Activated T-cell treated with anti-CD3 and anti-CD28 coated beads, Interleukin-2, amount 50 U/mL, for 48 hours (primary cell): ENCODE results near the gene TMEM233.
A peak's percentile ranks its signal among the peaks of the same experiment; 100 is the strongest.

Experiments used
- DNase-seq, 2 experiments: peaks; one replicate each; pipeline ENCODE4 v3.0.0-alpha.2; 2020

Gene TMEM233

DNA sequence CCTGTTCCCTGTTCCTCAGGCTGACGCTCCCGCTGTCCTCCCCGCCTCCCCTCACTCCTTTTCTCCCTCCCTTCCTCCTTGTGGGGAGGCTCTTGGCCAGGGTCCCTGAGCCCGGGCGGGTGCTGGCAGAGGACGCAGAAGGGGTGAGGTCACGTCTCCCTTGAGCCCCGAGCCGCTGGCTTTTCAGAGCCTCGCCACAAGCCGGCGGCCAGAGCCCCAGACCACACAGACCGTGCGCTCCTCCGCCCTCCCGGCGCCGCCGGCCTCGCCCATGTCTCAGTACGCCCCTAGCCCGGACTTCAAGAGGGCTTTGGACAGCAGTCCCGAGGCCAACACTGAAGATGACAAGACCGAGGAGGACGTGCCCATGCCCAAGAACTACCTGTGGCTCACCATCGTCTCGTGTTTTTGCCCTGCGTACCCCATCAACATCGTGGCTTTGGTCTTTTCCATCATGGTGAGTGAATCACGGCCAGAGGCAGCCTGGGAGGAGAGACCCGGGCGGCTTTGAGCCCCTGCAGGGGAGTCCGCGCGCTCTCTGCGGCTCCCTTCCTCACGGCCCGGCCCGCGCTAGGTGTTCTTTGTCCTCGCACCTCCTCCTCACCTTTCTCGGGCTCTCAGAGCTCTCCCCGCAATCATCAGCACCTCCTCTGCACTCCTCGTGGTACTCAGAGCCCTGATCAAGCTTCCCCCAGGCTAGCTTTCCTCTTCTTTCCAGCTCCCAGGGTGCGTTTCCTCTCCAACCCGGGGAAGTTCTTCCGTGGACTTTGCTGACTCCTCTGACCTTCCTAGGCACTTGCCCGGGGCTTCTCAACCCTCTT lies at the start of gene TMEM233:
Gene TMEM233, plus strand, starts transcription at position 197 of the 821 bp plus-strand sequence. Its CDS starts 75 bp downstream, at position 272.
- peak in 1 of 2 experiments; percentile 17 for DNase-seq

DNA sequence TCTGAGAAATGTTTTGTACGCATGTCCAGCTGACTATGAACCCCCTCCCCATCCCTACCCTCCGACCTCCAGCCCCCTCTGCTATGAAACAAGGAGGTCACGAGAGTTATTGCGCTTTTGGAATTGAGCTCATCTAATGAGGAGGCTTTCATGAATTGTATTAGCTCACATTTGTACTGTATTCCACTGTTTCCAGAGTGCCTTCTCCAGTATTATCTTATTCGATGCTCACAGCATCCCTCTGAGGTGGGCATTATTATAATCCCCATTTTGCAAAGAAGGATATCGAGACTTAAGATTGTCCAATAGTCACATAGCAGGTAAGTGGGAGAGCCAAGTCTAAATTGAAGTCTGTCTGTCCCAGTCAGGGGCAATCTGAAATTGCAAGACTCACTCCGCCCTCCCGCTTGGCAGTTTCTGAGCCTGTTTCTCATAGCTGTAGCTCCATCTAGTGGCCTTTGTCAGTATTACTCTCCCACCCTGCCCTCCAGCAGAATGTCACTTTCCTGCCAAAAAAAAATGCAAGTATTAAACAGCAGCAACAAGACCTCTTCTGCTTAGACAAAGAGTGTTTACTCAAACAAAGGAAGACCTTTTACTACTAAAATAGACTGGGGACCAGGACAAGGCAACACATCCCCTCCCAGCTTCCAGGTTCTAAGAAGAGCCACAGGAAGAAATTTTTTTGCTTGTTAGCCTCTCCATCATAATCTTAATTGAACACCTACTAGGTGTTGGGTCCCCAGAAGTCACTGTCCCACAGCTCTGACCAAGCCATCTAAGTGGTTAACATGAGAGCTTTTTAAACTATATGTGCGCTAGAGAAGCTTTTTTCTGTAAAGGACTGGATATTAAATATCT lies 48.6 kb upstream of the TMEM233 start:
- peak; percentile 53 to 65 for DNase-seq

DNA sequence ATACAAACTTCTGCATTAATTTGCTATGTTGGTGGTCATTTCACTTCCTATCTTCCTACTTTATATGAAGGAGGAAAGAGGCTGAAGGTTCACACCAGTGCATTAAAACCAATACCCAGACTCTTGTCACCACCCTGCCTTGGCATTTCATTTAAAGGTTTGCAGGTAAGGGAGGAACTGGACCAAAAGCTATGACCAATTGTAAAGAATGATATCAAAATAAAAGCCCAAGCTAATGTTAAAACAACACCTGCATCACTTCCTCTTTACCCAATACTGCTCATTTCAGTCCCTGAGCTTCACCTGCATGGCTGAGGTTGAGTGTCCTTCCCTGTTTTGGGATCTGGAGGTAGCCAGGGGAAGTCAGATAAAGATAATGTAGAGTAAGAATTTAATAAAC lies 47.2 kb upstream of the TMEM233 start:
- DNase-seq = no peak

- DNase-seq = no peak
These were observed 46.6 kb upstream of the TMEM233 start for GRCh38 chr12:119547001-119547400.

DNA sequence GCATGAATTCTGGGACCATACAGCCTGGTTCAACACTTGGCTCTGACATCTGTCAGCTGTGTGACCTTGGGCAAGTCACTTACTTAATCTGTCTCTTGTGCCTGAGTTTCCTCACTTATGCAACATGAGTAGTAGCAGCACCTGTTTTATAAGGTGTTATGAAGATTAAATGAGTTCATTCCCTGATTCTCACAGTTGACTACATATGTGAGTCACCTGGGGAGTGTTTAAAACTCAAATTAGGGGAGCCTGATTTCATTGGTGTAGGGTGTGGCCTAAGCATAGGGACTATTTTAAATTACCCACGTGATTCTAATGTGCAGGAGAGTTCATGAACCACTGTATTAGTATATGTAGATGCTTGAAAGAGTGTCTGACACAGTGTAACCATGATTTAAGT lies 36.7 kb upstream of the TMEM233 start:
- DNase-seq = no peak

GRCh38 chr12:119565404-119565803 lies 28.2 kb upstream of the TMEM233 start:
- DNase-seq = no peak

DNA sequence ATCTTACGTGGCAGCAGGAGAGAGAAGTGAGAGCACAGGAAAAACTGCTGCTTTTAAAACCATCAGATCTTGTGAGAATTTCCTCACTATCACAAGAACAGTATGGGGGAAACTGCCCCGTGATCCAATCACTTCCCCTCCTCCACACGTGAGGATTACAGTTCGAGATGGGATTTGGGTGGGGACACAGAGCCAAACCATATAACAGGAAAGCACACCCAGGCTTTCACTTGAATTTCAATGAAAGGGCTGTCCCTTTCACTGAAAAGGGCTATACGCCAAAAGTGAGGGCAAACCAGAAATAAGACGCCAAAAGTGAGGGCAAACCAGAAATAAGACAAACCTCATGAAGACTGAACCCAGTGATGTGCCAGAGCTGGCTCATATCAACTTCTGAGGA lies 22.8 kb upstream of the TMEM233 start:
- no peak for DNase-seq

DNA sequence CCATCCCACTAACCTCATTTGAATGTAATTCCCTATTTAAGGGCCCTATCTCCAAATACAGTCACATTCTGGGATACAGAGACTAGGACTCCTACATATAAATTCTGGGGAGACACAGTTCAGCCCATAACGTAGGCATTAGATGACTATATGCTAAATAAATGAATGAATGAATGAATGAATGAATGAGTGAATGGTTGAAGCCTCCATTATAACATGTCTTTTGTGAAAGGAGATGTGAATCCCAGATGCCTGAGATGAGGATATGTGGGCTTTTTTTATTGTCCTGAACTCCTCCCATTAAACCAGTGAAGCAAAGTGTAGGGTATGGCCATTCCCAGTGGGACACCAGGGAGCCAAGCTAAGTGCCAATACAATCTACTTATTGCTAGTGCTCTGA lies 20.5 kb upstream of the TMEM233 start:
- no peak for DNase-seq

DNA sequence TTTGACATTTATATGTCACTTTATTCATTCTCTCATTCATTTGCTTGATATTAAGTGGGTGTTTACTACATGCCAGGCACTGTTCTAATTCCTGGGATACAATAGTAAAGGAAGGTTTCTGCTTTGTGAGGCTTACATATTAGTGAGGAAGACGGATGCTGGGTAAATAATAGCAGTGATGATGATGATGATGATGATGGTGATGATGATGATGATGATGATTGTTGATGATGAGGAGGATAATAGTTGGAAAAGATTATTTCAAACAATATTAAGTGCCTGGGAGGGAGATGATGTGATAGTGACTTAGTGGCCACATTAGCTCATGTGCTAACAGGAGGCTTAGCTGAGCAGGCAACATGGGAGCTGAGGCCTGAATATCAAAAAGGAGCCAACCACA lies 19.3 kb upstream of the TMEM233 start:
- DNase-seq = no peak

DNA sequence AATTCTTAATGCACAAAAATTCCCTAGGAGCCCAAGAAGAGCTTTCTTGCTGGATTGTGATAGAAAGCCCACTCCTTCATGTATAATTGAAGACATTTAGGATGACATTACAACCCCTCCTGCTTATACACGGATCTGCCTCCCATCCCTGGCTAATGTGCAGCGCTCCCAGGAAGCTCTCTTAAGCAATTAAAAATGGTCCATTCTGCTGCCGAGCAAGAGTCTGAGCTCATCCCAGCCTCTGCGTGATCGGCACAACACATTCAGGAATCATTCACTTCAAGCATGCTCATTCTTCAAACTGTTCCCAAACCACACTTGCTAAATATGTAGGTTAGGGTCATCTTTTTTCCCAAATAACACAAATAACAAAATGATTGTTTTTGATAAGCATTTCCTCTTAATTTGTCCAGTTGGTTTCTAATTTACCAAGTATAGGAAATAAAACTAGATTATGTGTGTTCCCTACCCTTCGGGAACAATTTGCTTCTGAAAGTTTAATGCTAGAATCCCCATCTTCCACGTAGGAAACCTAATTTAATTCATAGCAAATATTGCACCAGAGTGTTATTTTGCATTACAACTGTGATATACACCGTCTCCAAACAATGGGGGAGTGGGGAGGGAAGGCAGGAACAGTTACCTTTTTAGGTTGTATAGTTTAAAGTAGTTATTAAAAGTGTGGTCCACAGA lies 17.3 kb upstream of the TMEM233 start:
- DNase-seq = no peak

- DNase-seq = no peak
These were observed 16.7 kb upstream of the TMEM233 start for GRCh38 chr12:119576915-119577314.

- DNase-seq = peak in 1 of 2 experiments; percentile 44
These were observed 15.5 kb upstream of the TMEM233 start for GRCh38 chr12:119578112-119578511.

DNA sequence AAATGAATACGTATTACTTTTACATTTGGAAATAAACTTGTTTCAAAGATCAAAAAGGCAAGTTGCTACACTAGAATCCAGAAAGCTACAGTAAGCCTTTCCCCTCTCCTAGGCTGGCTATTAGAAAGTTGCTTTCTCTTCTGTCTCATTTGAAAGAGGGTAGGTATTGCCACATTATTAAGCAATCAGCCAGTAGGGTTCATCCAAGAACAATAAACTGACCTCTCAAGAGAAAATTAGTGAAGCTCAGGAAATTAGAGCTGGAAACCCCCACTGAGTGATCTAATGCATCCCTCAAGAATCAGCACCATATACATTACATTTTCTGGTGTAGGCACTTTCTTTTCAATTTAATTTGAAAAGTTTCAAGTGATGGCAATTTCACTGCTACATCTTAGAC lies 4.5 kb upstream of the TMEM233 start:
- no peak for DNase-seq

DNA sequence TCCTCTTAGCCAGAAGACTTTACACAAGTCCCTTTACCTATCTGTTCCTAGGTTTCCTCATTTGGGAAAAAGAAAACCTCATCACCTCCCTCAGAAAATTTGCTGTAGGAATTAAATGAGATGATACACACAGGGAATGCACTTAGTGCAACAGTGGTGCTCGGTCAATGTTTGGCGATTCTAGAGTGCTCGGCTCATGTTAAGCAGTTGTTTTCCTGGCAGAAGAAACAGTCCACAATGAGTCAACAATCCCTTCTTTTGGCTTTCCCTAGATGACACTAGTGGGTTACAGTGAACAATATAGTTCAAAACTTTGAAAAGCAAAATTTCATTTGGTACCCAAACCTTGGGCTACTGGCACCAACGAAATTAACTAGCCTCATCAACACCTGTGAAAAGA lies 3.9 kb upstream of the TMEM233 start:
- no peak for DNase-seq

GRCh38 chr12:119592232-119592631 lies 1.3 kb upstream of the TMEM233 start:
- DNase-seq = no peak

DNA sequence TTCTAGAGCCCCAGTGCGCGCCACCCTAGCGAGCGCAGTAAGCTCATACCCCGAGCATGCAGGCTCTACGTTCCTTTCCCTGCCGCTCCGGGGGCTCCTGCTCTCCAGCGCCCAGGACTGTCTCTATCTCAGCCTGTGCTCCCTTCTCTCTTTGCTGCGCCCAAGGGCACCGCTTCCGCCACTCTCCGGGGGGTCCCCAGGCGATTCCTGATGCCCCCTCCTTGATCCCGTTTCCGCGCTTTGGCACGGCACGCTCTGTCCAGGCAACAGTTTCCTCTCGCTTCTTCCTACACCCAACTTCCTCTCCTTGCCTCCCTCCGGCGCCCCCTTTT lies 791 bp downstream of the TMEM233 start:
- DNase-seq = no peak

- no peak for DNase-seq
These were observed 1.3 kb downstream of the TMEM233 start for GRCh38 chr12:119594772-119595445.

GRCh38 chr12:119598159-119598558 lies 4.6 kb downstream of the TMEM233 start:
- DNase-seq = no peak

DNA sequence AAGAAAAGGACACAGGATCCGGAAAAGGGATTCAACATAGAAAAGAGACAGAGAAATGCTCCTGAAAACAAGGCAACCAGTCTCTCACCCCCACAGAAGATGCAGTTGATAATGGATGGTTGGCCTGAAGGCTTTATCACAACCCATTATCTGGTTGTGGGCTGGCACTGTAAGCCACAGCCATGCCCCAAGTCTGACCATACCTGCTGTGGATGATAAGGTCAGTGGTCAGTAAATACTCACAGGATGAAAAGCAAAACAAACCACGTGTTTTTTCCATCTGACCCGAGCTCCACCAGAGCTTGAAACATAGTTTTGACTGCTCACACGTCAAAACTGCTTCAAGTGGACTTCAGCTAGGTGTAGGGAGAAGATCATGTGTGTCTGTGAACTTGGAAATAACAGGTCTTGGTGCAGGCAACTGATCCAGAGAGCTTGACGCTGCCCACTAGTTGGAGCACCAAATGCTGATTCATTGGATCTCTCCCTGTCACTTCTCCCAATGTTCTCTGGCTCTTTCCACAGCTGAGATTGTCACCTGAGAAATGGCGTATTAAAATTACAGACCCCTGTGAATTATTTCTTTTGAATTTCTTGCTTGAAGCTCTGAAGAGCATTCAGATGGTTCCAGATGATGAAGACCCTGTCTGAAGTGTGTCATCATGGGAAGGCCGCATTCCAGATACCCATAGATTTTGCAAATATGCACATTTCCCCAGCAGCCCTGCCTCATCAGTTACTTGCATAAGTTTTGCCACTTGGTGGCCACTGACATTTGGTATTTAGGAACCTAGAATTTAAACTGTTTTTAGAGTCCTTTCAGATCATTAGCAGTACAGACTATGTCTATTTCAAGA lies 8.5 kb downstream of the TMEM233 start:
- DNase-seq = no peak

- DNase-seq = no peak
These were observed 9.1 kb downstream of the TMEM233 start for GRCh38 chr12:119602734-119603094.

- DNase-seq = no peak
These were observed 10.2 kb downstream of the TMEM233 start for GRCh38 chr12:119603767-119604166.

- no peak for DNase-seq
These were observed 15.8 kb downstream of the TMEM233 start for GRCh38 chr12:119609358-119609757.
